ENCODE measurements around the gene KRT12.

Gene KRT12

GRCh38 chr17:40812639-40813038 lies 54.4 kb downstream of the KRT12 start:
- no peak for DNase-seq

Data from CD4-positive, alpha-beta T cell treated with Interleukin-6 for 4 hours (primary cell).